ENCODE results near the gene LORICRIN.

DNA sequence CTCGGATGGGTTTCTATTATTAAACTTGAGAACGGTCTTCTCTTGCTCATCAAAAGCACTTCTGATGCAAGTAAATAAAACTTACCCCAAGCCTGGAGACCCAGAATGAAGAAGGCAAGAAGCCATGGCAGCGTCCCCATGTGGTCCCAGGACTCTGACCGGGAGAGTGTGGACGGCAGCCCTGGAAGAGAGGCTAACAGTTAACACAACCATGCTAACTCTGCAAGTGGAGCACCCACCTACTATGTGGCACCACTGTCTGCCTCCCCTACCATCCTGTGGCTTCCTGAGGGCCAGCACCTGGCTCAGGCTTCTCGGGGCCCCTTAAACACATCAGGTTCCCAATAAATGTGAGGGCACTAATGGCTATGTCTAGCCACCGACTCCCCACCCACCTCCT is 51.0 kb downstream of the LORICRIN start:
- TF ChIP-seq CTCF (IDR thresholded peaks at IDR 0.05) (no peak), EP300 (IDR thresholded peaks at IDR 0.05) (no peak)

All from upper lobe of left lung (tissue), 4 donors.